Neural cell (in vitro differentiated cells): Measurements from ENCODE around the gene CCDC148. TPM values are rescaled to one million over a fixed set of nuclear protein-coding genes. Genes with fewer than 3 reads are reported as not detected.

Source experiments
- H2AFZ ChIP-seq: fragments of 200-600, 300-800 bp; sonication (generic), shearing (Covaris generic); 2 replicates; pipeline ENCODE4 v1.6.0; 2014; ENCODE audit warnings: low read depth, mild to moderate bottlenecking, antibody characterized with exemption, low read length, moderate library complexity
- H3F3A ChIP-seq: fragments of 200-600 bp; shearing (Covaris generic); 2 replicates; pipeline ENCODE4 v1.6.1; 2016; ENCODE audit warnings: mild to moderate bottlenecking, moderate library complexity, mixed read lengths, antibody characterized with exemption, low read length; ENCODE audit not compliant: insufficient read depth, poor library complexity, severe bottlenecking
- H3K27ac ChIP-seq: fragments of 200-600, 300-800 bp; sonication (generic), shearing (Covaris generic); 2 replicates; pipeline ENCODE4 v1.5.1; 2014; ENCODE audit warnings: mild to moderate bottlenecking, low read length, moderate library complexity
- H3K27me3 ChIP-seq: fragments of 300-800, 200-600 bp; sonication (generic), shearing (Covaris generic); 2 replicates; pipeline ENCODE4 v1.6.0; 2014; ENCODE audit warnings: mild to moderate bottlenecking, low read depth, low read length, moderate library complexity; ENCODE audit not compliant: insufficient read depth
- H3K36me3 ChIP-seq: fragments of 300-800, 200-600 bp; sonication (generic), shearing (Covaris generic); 2 replicates; pipeline ENCODE4 v1.5.1; 2014; ENCODE audit warnings: mild to moderate bottlenecking, antibody characterized with exemption, low read length, moderate library complexity; ENCODE audit not compliant: insufficient read depth
- H3K4me2 ChIP-seq: fragments of 300-800, 200-600 bp; sonication (generic), shearing (Covaris generic); 2 replicates; pipeline ENCODE4 v1.6.0; 2014; ENCODE audit warnings: mild to moderate bottlenecking, low read length
- H3K4me3 ChIP-seq: fragments of 300-800, 200-600 bp; sonication (generic), shearing (Covaris generic); 2 replicates; pipeline ENCODE4 v1.5.1; 2014; ENCODE audit warnings: mild to moderate bottlenecking, low read length, moderate library complexity
- H3K79me2 ChIP-seq: fragments of 200-600 bp; shearing (Covaris generic); replicated peaks from 2 replicates; pipeline ENCODE4 v1.6.0; 2014; ENCODE audit warnings: mild to moderate bottlenecking, low read length, moderate library complexity; ENCODE audit not compliant: insufficient read depth
- H3K9ac ChIP-seq: fragments of 300-800, 200-600 bp; sonication (generic), shearing (Covaris generic); 2 replicates; pipeline ENCODE4 v1.6.1; 2016; ENCODE audit warnings: mild to moderate bottlenecking, low read length, mixed read lengths
- H3K9me2 ChIP-seq: fragments of 200-600 bp; shearing (Covaris generic); 2 replicates; pipeline ENCODE4 v1.6.1; 2016; ENCODE audit warnings: mild to moderate bottlenecking, low read length, mixed read lengths; ENCODE audit not compliant: insufficient read depth
- H3K9me3 ChIP-seq: fragments of 200-600, 300-800 bp; sonication (generic), shearing (Covaris generic); 2 replicates; pipeline ENCODE4 v1.6.1; 2016; ENCODE audit warnings: mild to moderate bottlenecking, mixed run types, low read length, moderate library complexity, mixed read lengths
- H4K20me1 ChIP-seq: fragments of 200-600 bp; shearing (Covaris generic); 2 replicates; pipeline ENCODE4 v1.6.1; 2016; ENCODE audit warnings: mild to moderate bottlenecking, mixed run types; ENCODE audit not compliant: insufficient read depth
- EP300 ChIP-seq: fragments of 450-650 bp; conservative IDR thresholded peaks from 2 replicates; pipeline ENCODE4 v1.6.1; 2014; ENCODE audit warnings: antibody characterized with exemption, mild to moderate bottlenecking, moderate library complexity; ENCODE audit not compliant: poor library complexity, severe bottlenecking
- EZH2 ChIP-seq: fragments of 200-600, 300-800 bp; shearing (Covaris generic), sonication (generic); IDR thresholded peaks from 2 replicates; pipeline ENCODE4 v1.6.1; 2014; ENCODE audit warnings: antibody characterized with exemption, low read length, borderline replicate concordance, mild to moderate bottlenecking; ENCODE audit not compliant: insufficient read depth, poor library complexity, severe bottlenecking
- MXI1 ChIP-seq: fragments of 450-650 bp; conservative IDR thresholded peaks from 2 replicates; pipeline ENCODE4 v1.6.1; 2014; ENCODE audit warnings: antibody characterized with exemption, mild to moderate bottlenecking; ENCODE audit not compliant: poor library complexity, severe bottlenecking
- POLR2AphosphoS5 ChIP-seq: IDR thresholded peaks from 2 replicates; pipeline ENCODE4 v1.6.1; 2012
- RAD21 ChIP-seq: fragments of 450-650 bp; conservative IDR thresholded peaks from 2 replicates; pipeline ENCODE4 v1.6.1; 2014; ENCODE audit warnings: antibody characterized with exemption, mild to moderate bottlenecking, moderate library complexity
- SMC3 ChIP-seq: fragments of 450-650 bp; conservative IDR thresholded peaks from 2 replicates; pipeline ENCODE4 v1.6.1; 2014; ENCODE audit warnings: antibody characterized with exemption, mild to moderate bottlenecking, moderate library complexity; ENCODE audit not compliant: poor library complexity
- TAF1 ChIP-seq: IDR thresholded peaks from 2 replicates; pipeline ENCODE4 v1.6.1; 2012; ENCODE audit warnings: low read depth
- polyA plus RNA-seq: library from polyadenylated mRNA; depleted of rRNA; stranded (reverse); fragments of >200 nt; gene quantifications from 2 replicates; pipeline ENCODE4 v1.2.3, GENCODE V29; 2014
- TF ChIP-seq, protein P1 (sequence below): IDR thresholded peaks from 2 replicates; pipeline ENCODE4 v1.6.1; 2012; ENCODE audit warnings: borderline replicate concordance
- TF ChIP-seq, protein P2 (sequence below): fragments of 450-650 bp; IDR thresholded peaks from 2 replicates; pipeline ENCODE4 v1.5.1; 2014; ENCODE audit warnings: antibody characterized with exemption, mild to moderate bottlenecking, moderate library complexity; ENCODE audit not compliant: poor library complexity, severe bottlenecking

Gene CCDC148
- polyA plus RNA-seq, 1 donor from 2014 or later, result 1.8 TPM

DNA sequence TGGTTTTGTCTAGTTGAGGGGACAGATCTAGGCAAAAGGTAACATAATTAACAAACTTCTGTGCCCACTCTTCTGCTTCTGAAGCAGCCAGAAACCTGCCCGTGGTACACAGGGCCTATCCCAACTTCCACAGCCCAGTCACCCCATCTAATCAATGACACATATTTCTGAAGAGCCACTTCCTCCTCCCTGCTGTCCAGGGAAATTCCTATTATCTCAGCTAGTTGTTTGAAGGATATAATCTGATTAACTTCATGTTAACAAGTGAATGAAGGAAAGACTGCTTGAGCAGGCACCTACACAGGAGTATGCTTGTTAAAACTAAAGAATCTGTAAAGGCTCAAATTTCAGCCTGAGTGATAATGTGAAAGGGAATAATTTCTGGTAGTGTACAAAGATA lies 61.4 kb downstream of the CCDC148 start:
- Histone ChIP-seq H3K9me3 (no peaks in the 10 kb centered on the region), H4K20me1 (no peaks in the 10 kb centered on the region), H3K9me2 (no peaks in the 10 kb centered on the region), H3F3A (no peaks in the 10 kb centered on the region), H3K27me3 (no peaks in the 10 kb centered on the region), H3K9ac (no peak overlapping the region), H3K4me2 (no peak overlapping the region), H3K79me2 (no peaks in the 10 kb centered on the region), H3K27ac (no peak overlapping the region), H2AFZ (no peak overlapping the region), H3K4me3 (no peak overlapping the region), H3K36me3 (no peaks in the 10 kb centered on the region)
- TF ChIP-seq TAF1 (no peak), POLR2AphosphoS5 (no peak), MXI1 (no peak), SMC3 (no peak), EP300 (no peak), RAD21 (no peak), EZH2 (no peak)
- TF ChIP-seq, protein P1, sequence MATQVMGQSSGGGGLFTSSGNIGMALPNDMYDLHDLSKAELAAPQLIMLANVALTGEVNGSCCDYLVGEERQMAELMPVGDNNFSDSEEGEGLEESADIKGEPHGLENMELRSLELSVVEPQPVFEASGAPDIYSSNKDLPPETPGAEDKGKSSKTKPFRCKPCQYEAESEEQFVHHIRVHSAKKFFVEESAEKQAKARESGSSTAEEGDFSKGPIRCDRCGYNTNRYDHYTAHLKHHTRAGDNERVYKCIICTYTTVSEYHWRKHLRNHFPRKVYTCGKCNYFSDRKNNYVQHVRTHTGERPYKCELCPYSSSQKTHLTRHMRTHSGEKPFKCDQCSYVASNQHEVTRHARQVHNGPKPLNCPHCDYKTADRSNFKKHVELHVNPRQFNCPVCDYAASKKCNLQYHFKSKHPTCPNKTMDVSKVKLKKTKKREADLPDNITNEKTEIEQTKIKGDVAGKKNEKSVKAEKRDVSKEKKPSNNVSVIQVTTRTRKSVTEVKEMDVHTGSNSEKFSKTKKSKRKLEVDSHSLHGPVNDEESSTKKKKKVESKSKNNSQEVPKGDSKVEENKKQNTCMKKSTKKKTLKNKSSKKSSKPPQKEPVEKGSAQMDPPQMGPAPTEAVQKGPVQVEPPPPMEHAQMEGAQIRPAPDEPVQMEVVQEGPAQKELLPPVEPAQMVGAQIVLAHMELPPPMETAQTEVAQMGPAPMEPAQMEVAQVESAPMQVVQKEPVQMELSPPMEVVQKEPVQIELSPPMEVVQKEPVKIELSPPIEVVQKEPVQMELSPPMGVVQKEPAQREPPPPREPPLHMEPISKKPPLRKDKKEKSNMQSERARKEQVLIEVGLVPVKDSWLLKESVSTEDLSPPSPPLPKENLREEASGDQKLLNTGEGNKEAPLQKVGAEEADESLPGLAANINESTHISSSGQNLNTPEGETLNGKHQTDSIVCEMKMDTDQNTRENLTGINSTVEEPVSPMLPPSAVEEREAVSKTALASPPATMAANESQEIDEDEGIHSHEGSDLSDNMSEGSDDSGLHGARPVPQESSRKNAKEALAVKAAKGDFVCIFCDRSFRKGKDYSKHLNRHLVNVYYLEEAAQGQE, result no peak
- TF ChIP-seq, protein P2, sequence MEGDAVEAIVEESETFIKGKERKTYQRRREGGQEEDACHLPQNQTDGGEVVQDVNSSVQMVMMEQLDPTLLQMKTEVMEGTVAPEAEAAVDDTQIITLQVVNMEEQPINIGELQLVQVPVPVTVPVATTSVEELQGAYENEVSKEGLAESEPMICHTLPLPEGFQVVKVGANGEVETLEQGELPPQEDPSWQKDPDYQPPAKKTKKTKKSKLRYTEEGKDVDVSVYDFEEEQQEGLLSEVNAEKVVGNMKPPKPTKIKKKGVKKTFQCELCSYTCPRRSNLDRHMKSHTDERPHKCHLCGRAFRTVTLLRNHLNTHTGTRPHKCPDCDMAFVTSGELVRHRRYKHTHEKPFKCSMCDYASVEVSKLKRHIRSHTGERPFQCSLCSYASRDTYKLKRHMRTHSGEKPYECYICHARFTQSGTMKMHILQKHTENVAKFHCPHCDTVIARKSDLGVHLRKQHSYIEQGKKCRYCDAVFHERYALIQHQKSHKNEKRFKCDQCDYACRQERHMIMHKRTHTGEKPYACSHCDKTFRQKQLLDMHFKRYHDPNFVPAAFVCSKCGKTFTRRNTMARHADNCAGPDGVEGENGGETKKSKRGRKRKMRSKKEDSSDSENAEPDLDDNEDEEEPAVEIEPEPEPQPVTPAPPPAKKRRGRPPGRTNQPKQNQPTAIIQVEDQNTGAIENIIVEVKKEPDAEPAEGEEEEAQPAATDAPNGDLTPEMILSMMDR, result no peak

DNA sequence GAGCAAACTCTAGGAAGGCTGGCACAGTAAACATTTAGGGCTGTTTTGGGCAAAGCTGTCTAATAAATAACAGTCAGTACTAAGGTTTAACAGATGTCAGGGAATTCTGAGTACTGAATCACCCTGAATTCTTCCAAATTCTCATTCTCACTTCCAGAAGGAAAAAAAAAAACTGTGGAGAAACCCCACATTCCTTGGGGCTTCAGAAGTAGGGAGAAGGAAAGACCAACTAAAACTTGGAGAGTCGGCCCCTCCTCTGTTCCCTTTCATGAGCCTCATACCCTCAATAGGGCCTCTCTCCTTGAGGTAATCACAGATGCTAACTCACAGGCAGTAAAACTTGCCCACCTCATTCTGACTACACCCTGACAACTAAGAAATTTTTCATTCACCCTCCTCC lies 62.1 kb downstream of the CCDC148 start:
- Histone ChIP-seq H3K79me2 (no peaks in the 10 kb centered on the region), H3K9ac (no peak overlapping the region), H3K4me2 (no peak overlapping the region), H2AFZ (no peak overlapping the region), H4K20me1 (no peaks in the 10 kb centered on the region), H3K27ac (no peak overlapping the region), H3K27me3 (no peaks in the 10 kb centered on the region), H3F3A (no peaks in the 10 kb centered on the region), H3K4me3 (no peak overlapping the region), H3K36me3 (no peaks in the 10 kb centered on the region), H3K9me3 (no peaks in the 10 kb centered on the region), H3K9me2 (no peaks in the 10 kb centered on the region)
- TF ChIP-seq EZH2 (no peak), TAF1 (no peak), MXI1 (no peak), POLR2AphosphoS5 (no peak), EP300 (no peak), SMC3 (no peak), RAD21 (no peak)
- TF ChIP-seq, protein P2, result no peak
- TF ChIP-seq, protein P1, result no peak
